ENCODE results near the gene NCDN. TPM values are rescaled to one million over a fixed set of nuclear protein-coding genes. Genes with fewer than 3 reads are reported as not detected.

Gene NCDN
- total RNA-seq, 4 donors from 2014 or later = 16.6 to 41.2 (median 24.3) TPM

- Histone ChIP-seq H3K27ac (no peak overlapping the region), H3K27me3 (no peaks in the 10 kb centered on the region), H3K36me3 (peaks cover 0 to 16% of the 10 kb centered on the region in 2 donors), H3K4me3 (no peak overlapping the region), H3K4me1 (no peaks in the 10 kb centered on the region), H3K9me3 (no peaks in the 10 kb centered on the region)
- 95 to 96% methylated on average over 5 to 12 of the region's 15 CpGs for WGBS, 2 donors (ENCODE audit: low coverage in 1 of 2)
- TF ChIP-seq CTCF (IDR thresholded peaks at IDR 0.05) (no peak), POLR2A (IDR thresholded peaks at IDR 0.05) (no peak), EP300 (IDR thresholded peaks at IDR 0.05) (no peak), POLR2AphosphoS5 (IDR thresholded peaks at IDR 0.05) (no peak)
- ATAC-seq = no peak
These were observed 32.2 kb downstream of the NCDN start for GRCh38 chr1:35589516-35590427.

- Histone ChIP-seq H3K9me3 (no peaks in the 10 kb centered on the region), H3K4me1 (no peaks in the 10 kb centered on the region), H3K36me3 (peaks cover 0 to 18% of the 10 kb centered on the region in 2 donors)
These were observed 33.0 kb downstream of the NCDN start for GRCh38 chr1:35590476-35591040.

GRCh38 chr1:35591211-35591610 is 33.6 kb downstream of the NCDN start:
- no peaks in the 10 kb centered on the region for H3K9me3 ChIP-seq
- H3K27ac ChIP-seq = no peak overlapping the region
- TF ChIP-seq POLR2A (IDR thresholded peaks at IDR 0.05) (no peak), CTCF (IDR thresholded peaks at IDR 0.05) (no peak), POLR2AphosphoS5 (IDR thresholded peaks at IDR 0.05) (no peak), EP300 (IDR thresholded peaks at IDR 0.05) (no peak)
- no peaks in the 10 kb centered on the region for H3K27me3 ChIP-seq
- no peak for ATAC-seq
- H3K36me3 ChIP-seq = peaks cover 0 to 23% of the 10 kb centered on the region in 2 donors
- no peak overlapping the region for H3K4me3 ChIP-seq
- 93 to 97% methylated on average over 8 of the region's 8 CpGs for WGBS, 2 donors (ENCODE audit: low coverage in 1 of 2)
- no peaks in the 10 kb centered on the region for H3K4me1 ChIP-seq

More at GRCh38 chr1:35590476-35591040, 33.0 kb downstream of the NCDN start:
- Histone ChIP-seq H3K27me3 (no peaks in the 10 kb centered on the region), H3K27ac (no peak overlapping the region), H3K4me3 (no peak overlapping the region)
- ATAC-seq = no peak
- TF ChIP-seq POLR2AphosphoS5 (IDR thresholded peaks at IDR 0.05) (no peak), CTCF (IDR thresholded peaks at IDR 0.05) (no peak), POLR2A (IDR thresholded peaks at IDR 0.05) (no peak), EP300 (IDR thresholded peaks at IDR 0.05) (no peak)
- WGBS, 2 donors (ENCODE audit: low coverage in 1 of 2) = 77% methylated on average over 13 of the region's 25 CpGs; no CpG with 5 or more reads in 1 of the 2 donors

- no peak overlapping the region for H3K27ac ChIP-seq
- H3K27me3 ChIP-seq = no peaks in the 10 kb centered on the region
- H3K36me3 ChIP-seq = peaks cover 0 to 27% of the 10 kb centered on the region in 2 donors
- WGBS, 2 donors (ENCODE audit: low coverage in 1 of 2) = 64% methylated on average over 7 of the region's 8 CpGs; no CpG with 5 or more reads in 1 of the 2 donors
- no peak for ATAC-seq
- H3K4me1 ChIP-seq = no peaks in the 10 kb centered on the region
- H3K4me3 ChIP-seq = no peak overlapping the region
- H3K9me3 ChIP-seq = no peaks in the 10 kb centered on the region
- TF ChIP-seq POLR2A (IDR thresholded peaks at IDR 0.05) (no peak), EP300 (IDR thresholded peaks at IDR 0.05) (no peak), POLR2AphosphoS5 (IDR thresholded peaks at IDR 0.05) (no peak), CTCF (IDR thresholded peaks at IDR 0.05) (no peak)
These were observed 35.6 kb downstream of the NCDN start for GRCh38 chr1:35592991-35593769.

All from gastroesophageal sphincter (tissue), 4 donors.